Progenitor cell of endocrine pancreas (in vitro differentiated cells): ENCODE measurements around the gene DLST. TPM values are rescaled to one million over a fixed set of nuclear protein-coding genes. Genes with fewer than 3 reads are reported as not detected.

Source experiments
- DNase-seq: peaks from one replicate; pipeline ENCODE4 v3.0.0; 2021; ENCODE audit warnings: low spot score; ENCODE audit not compliant: unreplicated experiment
- H3K27ac Mint-ChIP-seq: 2 replicates; pipeline ENCODE4 v1.8.0; 2021; ENCODE audit warnings: mild to moderate bottlenecking, moderate library complexity, mixed read lengths
- H3K27me3 Mint-ChIP-seq: 2 replicates; pipeline ENCODE4 v1.8.0; 2021; ENCODE audit warnings: mixed read lengths
- H3K36me3 Mint-ChIP-seq: 2 replicates; pipeline ENCODE4 v1.8.0; 2022; ENCODE audit warnings: mixed read lengths; ENCODE audit not compliant: insufficient read depth
- H3K4me1 Mint-ChIP-seq: 2 replicates; pipeline ENCODE4 v1.8.0; 2021; ENCODE audit warnings: low read depth, mixed read lengths
- H3K4me3 Mint-ChIP-seq: 2 replicates; pipeline ENCODE4 v1.8.0; 2021; ENCODE audit warnings: low read depth, mild to moderate bottlenecking, moderate library complexity, mixed read lengths
- H3K9me3 Mint-ChIP-seq: 2 replicates; pipeline ENCODE4 v1.8.0; 2021; ENCODE audit warnings: low read depth, mixed read lengths
- total RNA-seq: library from RNA; stranded (reverse); gene quantifications from 2 replicates; pipeline ENCODE4 v1.2.1, GENCODE V29; 2021
- TF ChIP-seq, protein P1 (sequence below): fragments of 200-600 bp; sonication (generic); IDR thresholded peaks from one replicate; pipeline ENCODE4 v1.5.0; 2021; ENCODE audit warnings: antibody characterized with exemption, mild to moderate bottlenecking; ENCODE audit not compliant: unreplicated experiment

DLST gene
- total RNA-seq, 1 donor from 2014 or later: 97.8 TPM

DNA sequence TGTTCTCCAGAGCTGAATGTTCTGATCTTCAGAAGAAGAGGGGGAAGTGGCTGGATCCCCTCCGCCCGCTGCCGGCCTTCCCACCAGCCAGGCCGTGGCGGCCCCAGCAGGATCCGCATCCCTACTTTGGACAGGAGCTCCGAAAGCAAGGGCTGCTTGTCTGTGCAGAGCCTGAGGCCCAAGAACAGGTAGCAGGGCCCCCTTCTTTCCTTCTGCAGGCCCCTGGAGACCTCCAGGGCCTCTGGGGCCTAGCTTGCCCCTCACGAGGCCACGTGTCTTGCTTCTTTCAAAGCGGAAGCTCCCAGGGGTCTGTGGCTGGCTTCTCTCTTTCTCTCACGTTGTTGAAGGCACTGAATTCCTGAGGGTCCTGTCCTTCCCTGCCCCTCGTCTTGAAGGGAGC is 60.5 kb downstream of the DLST start:
- no peak for DNase-seq
- TF ChIP-seq, protein P1, sequence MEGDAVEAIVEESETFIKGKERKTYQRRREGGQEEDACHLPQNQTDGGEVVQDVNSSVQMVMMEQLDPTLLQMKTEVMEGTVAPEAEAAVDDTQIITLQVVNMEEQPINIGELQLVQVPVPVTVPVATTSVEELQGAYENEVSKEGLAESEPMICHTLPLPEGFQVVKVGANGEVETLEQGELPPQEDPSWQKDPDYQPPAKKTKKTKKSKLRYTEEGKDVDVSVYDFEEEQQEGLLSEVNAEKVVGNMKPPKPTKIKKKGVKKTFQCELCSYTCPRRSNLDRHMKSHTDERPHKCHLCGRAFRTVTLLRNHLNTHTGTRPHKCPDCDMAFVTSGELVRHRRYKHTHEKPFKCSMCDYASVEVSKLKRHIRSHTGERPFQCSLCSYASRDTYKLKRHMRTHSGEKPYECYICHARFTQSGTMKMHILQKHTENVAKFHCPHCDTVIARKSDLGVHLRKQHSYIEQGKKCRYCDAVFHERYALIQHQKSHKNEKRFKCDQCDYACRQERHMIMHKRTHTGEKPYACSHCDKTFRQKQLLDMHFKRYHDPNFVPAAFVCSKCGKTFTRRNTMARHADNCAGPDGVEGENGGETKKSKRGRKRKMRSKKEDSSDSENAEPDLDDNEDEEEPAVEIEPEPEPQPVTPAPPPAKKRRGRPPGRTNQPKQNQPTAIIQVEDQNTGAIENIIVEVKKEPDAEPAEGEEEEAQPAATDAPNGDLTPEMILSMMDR: no peak
- Mint-ChIP-seq H3K36me3 (no peaks in the 10 kb centered on the region), H3K27ac (no peak overlapping the region), H3K9me3 (no peaks in the 10 kb centered on the region), H3K4me3 (no peak overlapping the region), H3K27me3 (peaks cover 57% of the 10 kb centered on the region), H3K4me1 (peaks cover 2% of the 10 kb centered on the region)

DNA sequence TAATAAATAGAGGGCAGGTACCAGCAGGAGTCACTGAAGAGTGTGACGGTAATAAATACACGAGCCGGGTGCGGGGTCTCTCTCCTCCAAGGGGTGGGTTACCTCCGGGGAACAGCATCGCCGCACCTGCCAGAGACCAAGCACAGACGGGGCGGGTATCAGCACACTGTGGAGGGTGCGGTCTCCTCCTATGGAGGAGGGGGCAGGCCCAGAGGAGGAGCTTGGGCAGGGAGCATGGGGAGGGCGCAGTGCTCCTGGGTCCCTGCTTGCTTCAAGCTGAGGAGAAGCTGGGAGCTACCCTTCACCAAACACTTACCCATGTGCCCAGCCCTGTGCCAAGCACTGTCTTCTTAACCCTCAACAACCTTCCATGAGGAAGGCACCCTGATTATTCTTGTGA is 60.9 kb downstream of the DLST start:
- no peak overlapping the region for H3K4me3 Mint-ChIP-seq

DNA sequence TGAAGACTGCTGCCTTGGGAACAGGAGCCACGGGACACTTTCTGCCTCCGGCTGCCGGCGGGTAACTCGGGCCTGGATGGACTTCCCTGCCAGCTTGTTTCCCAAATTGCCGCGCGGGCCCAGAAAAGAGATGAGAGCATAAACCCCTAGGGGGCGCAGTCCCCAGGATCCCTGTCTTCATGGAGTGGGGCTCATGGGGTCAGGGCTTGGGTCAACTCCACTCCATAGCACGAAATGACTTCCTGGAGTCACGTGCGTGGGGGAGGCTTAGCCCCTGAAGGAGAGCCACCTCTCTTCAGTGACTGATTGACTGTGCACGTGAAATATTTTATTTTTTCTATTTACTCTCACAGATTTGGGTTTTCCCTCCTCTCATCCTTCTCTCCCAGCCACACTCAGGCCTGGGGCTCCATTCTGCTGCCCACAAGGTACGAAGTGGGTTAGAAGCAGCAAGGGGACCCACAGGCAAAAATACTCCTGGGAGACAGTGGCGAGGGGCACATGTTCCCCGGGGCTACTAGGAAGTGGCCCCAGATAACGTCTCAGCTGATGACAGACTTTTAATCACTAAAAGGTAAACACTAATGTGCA is 63.6 kb downstream of the DLST start:
- peak overlapping the region; percentile 70 for H3K27ac Mint-ChIP-seq
- no peaks in the 10 kb centered on the region for H3K9me3 Mint-ChIP-seq
- no peak overlapping the region for H3K4me3 Mint-ChIP-seq

More for the DNA sequence above, 60.9 kb downstream of the DLST start:
- Mint-ChIP-seq H3K27me3 (peaks cover 54% of the 10 kb centered on the region), H3K36me3 (no peaks in the 10 kb centered on the region), H3K4me1 (peaks cover 2% of the 10 kb centered on the region), H3K9me3 (no peaks in the 10 kb centered on the region), H3K27ac (no peak overlapping the region)
- no peak for DNase-seq
- TF ChIP-seq, protein P1: no peak

DNA sequence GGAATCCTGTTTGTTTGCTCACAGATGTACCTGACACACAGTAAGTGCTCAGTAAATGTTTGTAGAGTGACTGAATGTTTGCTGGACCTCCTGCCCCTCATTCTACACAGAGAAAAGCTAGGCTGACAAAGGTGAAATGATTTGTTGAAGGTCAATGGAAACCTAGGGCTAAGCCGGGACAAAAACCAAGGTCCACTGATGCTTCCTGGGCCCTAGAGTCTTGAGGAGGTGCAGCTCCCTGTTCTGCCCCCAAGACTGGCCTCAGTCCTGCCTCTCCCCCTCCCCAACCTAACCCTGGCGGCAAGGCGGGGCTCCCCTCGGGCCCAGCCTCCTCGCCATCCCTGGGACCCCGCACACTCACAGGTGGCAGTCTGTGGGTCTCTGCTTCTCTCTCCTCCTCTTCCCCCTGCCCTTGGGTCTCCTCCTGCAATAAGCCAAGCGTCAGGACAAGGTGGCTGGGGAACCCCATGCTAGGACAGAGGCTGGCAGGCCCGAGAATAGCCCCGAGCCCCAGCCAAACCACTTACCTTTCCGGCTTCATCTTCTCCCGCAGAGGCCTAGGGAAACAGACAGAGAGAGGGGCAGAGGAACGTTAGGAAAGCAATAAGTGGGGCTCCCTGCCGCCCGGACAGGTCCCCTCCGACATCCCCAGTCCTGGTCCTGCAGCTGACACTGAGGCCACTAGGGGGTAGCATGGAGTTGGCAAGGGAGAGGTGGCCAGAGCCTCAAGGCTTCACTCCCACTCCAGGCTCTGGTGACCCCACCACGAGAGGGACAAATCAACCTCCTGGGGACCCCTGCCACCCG is 64.3 kb downstream of the DLST start:
- TF ChIP-seq, protein P1: peak; percentile 89
- Mint-ChIP-seq H3K27me3 (peaks cover 47% of the 10 kb centered on the region), H3K4me1 (peaks cover 15% of the 10 kb centered on the region), H3K4me3 (no peak overlapping the region), H3K27ac (peak overlapping the region; percentile 70), H3K9me3 (no peaks in the 10 kb centered on the region), H3K36me3 (no peaks in the 10 kb centered on the region)
- DNase-seq: peak; percentile 80

More for the DNA sequence above, 63.6 kb downstream of the DLST start:
- TF ChIP-seq, protein P1: peak; percentile 63
- Mint-ChIP-seq H3K36me3 (no peaks in the 10 kb centered on the region), H3K4me1 (peaks cover 8% of the 10 kb centered on the region), H3K27me3 (peaks cover 50% of the 10 kb centered on the region)
- peak; percentile 39 for DNase-seq

DNA sequence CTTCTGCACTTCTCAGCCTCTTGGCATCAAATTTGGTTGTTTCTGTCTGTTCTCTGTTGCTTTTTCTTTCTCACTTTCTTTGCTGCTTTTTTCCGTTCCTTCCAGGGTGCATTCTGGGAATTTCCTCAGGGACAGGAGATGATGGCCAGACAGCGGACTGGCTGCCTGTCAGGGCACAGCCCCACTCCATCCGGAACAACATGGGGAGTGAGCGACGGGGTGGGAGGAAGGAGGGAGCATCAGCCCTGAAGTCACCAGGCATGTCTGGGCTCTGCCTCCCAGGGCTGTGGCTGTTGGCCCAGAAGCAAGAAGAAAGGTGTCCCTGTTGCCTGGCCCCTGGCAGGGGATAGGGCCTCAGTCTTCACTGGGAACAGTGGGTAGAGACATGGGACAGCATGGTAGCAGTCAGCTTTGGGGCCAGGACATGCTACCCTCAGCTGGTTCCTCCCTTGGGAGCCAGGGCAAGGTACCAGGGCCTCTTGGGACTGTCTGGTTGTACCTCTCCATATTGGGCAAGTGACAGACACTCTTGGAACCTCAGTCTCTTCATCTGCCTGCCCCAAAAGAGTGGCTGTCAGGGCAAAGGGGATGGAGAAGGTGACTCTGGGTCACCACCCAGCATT is 65.1 kb downstream of the DLST start:
- Mint-ChIP-seq H3K9me3 (no peaks in the 10 kb centered on the region), H3K27ac (no peak overlapping the region), H3K4me3 (no peak overlapping the region), H3K4me1 (peaks cover 21% of the 10 kb centered on the region), H3K36me3 (no peaks in the 10 kb centered on the region), H3K27me3 (peaks cover 40% of the 10 kb centered on the region)
- TF ChIP-seq, protein P1: peak; percentile 27
- DNase-seq: no peak
